Neutrophil (primary cell): ENCODE results near the gene TXNDC11.

Experiments
- H3K27ac ChIP-seq: fragments of 200-600 bp; sonication (generic); 2 replicates; pipeline ENCODE4 v1.5.1; 2016; ENCODE audit warnings: mild to moderate bottlenecking, moderate library complexity
- H3K27me3 ChIP-seq: fragments of 200-600 bp; sonication (generic); 2 replicates; pipeline ENCODE4 v1.6.0; 2016; ENCODE audit warnings: mild to moderate bottlenecking
- H3K36me3 ChIP-seq: fragments of 200-600 bp; sonication (generic); 2 replicates; pipeline ENCODE4 v1.5.1; 2017
- H3K4me1 ChIP-seq, 2 experiments: fragments of 200-600 bp in 1 of 2; sonication (generic) in 1 of 2; 1 replicate in 1 of 2; 2 replicates in 1 of 2; pipeline versions ENCODE4 v1.5.1 to v1.6.1; 2013 to 2016; ENCODE audit warnings: low read depth in 1 of 2, low read length in 1 of 2, mild to moderate bottlenecking in 1 of 2, moderate library complexity in 1 of 2; ENCODE audit not compliant: control insufficient read depth in 1 of 2, insufficient read depth in 1 of 2
- H3K4me3 ChIP-seq, 2 experiments: fragments of 200-600 bp in 1 of 2; sonication (generic) in 1 of 2; 1 replicate in 1 of 2; 2 replicates in 1 of 2; pipeline ENCODE4 v1.5.1; 2013 to 2016; ENCODE audit warnings: low read depth in 1 of 2, low read length in 1 of 2, mild to moderate bottlenecking in 1 of 2, moderate library complexity in 1 of 2
- H3K9me3 ChIP-seq: fragments of 200-600 bp; sonication (generic); 2 replicates; pipeline ENCODE4 v1.5.1; 2016
- TF ChIP-seq, protein P1 (sequence below): fragments of 200-600 bp; sonication (generic); IDR thresholded peaks from 2 replicates; pipeline ENCODE4 v1.5.1; 2016; ENCODE audit warnings: antibody characterized with exemption

The TXNDC11 gene

DNA sequence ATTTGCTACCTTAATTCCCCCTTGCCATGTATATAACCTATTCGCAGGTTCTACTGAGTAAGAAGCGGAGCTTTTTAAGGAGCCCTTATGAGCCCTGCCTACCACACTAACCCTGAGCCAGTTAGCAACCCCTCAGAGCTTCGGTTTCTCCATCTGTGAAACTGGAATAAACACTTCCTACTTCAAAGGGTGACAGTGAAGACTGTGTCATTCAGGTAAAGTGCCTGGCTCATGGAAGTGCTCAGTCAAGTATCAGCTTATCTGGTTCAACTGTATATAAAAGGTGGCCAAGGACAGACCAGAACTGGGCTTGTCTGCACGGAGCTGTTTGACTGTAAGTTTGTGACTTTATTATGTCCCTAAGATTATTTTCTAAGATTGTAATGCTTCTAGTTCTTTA lies 31.0 kb downstream of the TXNDC11 start:
- H3K4me1 ChIP-seq: peaks cover 0 to 7% of the 10 kb centered on the region in 2 experiments
- TF ChIP-seq, protein P1, sequence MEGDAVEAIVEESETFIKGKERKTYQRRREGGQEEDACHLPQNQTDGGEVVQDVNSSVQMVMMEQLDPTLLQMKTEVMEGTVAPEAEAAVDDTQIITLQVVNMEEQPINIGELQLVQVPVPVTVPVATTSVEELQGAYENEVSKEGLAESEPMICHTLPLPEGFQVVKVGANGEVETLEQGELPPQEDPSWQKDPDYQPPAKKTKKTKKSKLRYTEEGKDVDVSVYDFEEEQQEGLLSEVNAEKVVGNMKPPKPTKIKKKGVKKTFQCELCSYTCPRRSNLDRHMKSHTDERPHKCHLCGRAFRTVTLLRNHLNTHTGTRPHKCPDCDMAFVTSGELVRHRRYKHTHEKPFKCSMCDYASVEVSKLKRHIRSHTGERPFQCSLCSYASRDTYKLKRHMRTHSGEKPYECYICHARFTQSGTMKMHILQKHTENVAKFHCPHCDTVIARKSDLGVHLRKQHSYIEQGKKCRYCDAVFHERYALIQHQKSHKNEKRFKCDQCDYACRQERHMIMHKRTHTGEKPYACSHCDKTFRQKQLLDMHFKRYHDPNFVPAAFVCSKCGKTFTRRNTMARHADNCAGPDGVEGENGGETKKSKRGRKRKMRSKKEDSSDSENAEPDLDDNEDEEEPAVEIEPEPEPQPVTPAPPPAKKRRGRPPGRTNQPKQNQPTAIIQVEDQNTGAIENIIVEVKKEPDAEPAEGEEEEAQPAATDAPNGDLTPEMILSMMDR: no peak
- H3K27ac ChIP-seq: no peak overlapping the region
- no peaks in the 10 kb centered on the region for H3K27me3 ChIP-seq
- peaks cover 12% of the 10 kb centered on the region for H3K36me3 ChIP-seq
- H3K4me3 ChIP-seq: no peak overlapping the region
- H3K9me3 ChIP-seq: no peaks in the 10 kb centered on the region

GRCh38 chr16:11708421-11708820 lies 34.2 kb downstream of the TXNDC11 start:
- Histone ChIP-seq H3K4me1 (no peaks in the 10 kb centered on the region), H3K9me3 (no peaks in the 10 kb centered on the region), H3K27me3 (no peaks in the 10 kb centered on the region), H3K27ac (no peak overlapping the region), H3K4me3 (no peak overlapping the region), H3K36me3 (peaks cover 6% of the 10 kb centered on the region)
- TF ChIP-seq, protein P1: no peak

GRCh38 chr16:11707679-11708197 lies 34.9 kb downstream of the TXNDC11 start:
- Histone ChIP-seq H3K27ac (no peak overlapping the region), H3K4me3 (no peak overlapping the region), H3K27me3 (no peaks in the 10 kb centered on the region), H3K36me3 (peaks cover 6% of the 10 kb centered on the region), H3K9me3 (no peaks in the 10 kb centered on the region), H3K4me1 (no peaks in the 10 kb centered on the region)
- TF ChIP-seq, protein P1: no peak

GRCh38 chr16:11706180-11706742 lies 36.4 kb downstream of the TXNDC11 start:
- H3K4me3 ChIP-seq: no peak overlapping the region
- H3K4me1 ChIP-seq: peaks cover 2 to 5% of the 10 kb centered on the region in 2 experiments
- H3K27me3 ChIP-seq: no peaks in the 10 kb centered on the region
- H3K27ac ChIP-seq: no peak overlapping the region
- TF ChIP-seq, protein P1: no peak
- no peaks in the 10 kb centered on the region for H3K9me3 ChIP-seq
- peaks cover 3% of the 10 kb centered on the region for H3K36me3 ChIP-seq

- peaks cover 10 to 13% of the 10 kb centered on the region in 2 experiments for H3K4me1 ChIP-seq
- no peaks in the 10 kb centered on the region for H3K9me3 ChIP-seq
- TF ChIP-seq, protein P1: no peak
- no peaks in the 10 kb centered on the region for H3K27me3 ChIP-seq
- H3K36me3 ChIP-seq: no peaks in the 10 kb centered on the region
- H3K4me3 ChIP-seq: no peak overlapping the region
- H3K27ac ChIP-seq: no peak overlapping the region
These were observed 37.2 kb downstream of the TXNDC11 start for GRCh38 chr16:11705311-11706025.
